SK-N-SH treated with all-trans-retinoic acid at 6 μM for 48 hours (cell line): Measurements from ENCODE around the gene VAT1L.

Experiments
- BACH2 ChIP-seq: fragments of 250-450 bp; sonication (Bioruptor Pico); IDR thresholded peaks from 2 replicates; pipeline ENCODE4 v1.9.0; 2021; ENCODE audit warnings: mild to moderate bottlenecking, borderline replicate concordance
- GLIS3 ChIP-seq: fragments of 250-450 bp; sonication (Bioruptor Pico); IDR thresholded peaks from 2 replicates; pipeline ENCODE4 v1.5.0; 2020; ENCODE audit warnings: mild to moderate bottlenecking, moderate library complexity
- TOX ChIP-seq: fragments of 250-450 bp; sonication (Bioruptor Pico); IDR thresholded peaks from 2 replicates; pipeline ENCODE4 v1.8.0; 2021; ENCODE audit warnings: mild to moderate bottlenecking, moderate library complexity, borderline replicate concordance
- ZC3H10 ChIP-seq: fragments of 250-450 bp; sonication (Bioruptor Pico); IDR thresholded peaks from 2 replicates; pipeline ENCODE4 v1.5.1; 2021; ENCODE audit warnings: mild to moderate bottlenecking, moderate library complexity
- ZFP3 ChIP-seq: fragments of 250-450 bp; sonication (Bioruptor Pico); IDR thresholded peaks from 2 replicates; pipeline ENCODE4 v1.5.0; 2020; ENCODE audit warnings: mild to moderate bottlenecking, moderate library complexity
- TF ChIP-seq, protein P1 (sequence below): fragments of 250-450 bp; sonication (Bioruptor Pico); IDR thresholded peaks from 2 replicates; pipeline ENCODE4 v1.8.0; 2020; ENCODE audit warnings: mild to moderate bottlenecking, moderate library complexity, borderline replicate concordance

DNA sequence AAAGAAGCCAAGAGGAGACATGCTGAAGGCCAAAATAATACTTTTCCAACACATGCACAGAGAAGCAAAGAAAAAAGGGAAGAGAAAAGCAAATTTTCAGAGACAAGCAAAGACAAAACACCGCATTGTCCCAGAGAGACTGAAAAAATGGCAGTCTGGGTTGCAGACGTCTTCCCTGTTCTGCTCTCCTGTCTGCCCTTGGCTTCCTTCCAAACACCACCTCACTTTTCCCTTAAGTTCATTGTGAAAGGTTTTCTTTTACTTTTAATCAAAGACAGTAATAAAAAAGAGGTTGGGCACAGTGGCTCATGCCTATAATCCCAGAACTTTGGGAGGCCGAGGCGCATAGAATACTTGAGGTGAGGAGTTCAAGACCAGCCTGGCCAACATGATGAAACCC lies 21.2 kb upstream of the VAT1L start:
- TF ChIP-seq ZFP3 (CRISPR knock-in tag) = no peak
- TF ChIP-seq, protein P1, sequence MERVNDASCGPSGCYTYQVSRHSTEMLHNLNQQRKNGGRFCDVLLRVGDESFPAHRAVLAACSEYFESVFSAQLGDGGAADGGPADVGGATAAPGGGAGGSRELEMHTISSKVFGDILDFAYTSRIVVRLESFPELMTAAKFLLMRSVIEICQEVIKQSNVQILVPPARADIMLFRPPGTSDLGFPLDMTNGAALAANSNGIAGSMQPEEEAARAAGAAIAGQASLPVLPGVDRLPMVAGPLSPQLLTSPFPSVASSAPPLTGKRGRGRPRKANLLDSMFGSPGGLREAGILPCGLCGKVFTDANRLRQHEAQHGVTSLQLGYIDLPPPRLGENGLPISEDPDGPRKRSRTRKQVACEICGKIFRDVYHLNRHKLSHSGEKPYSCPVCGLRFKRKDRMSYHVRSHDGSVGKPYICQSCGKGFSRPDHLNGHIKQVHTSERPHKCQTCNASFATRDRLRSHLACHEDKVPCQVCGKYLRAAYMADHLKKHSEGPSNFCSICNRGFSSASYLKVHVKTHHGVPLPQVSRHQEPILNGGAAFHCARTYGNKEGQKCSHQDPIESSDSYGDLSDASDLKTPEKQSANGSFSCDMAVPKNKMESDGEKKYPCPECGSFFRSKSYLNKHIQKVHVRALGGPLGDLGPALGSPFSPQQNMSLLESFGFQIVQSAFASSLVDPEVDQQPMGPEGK (CRISPR knock-in tag) = no peak
- TF ChIP-seq BACH2 (CRISPR knock-in tag) = no peak
- TF ChIP-seq ZC3H10 (CRISPR knock-in tag) = no peak
- no peak for TF ChIP-seq TOX (CRISPR knock-in tag)
- TF ChIP-seq GLIS3 (CRISPR knock-in tag) = no peak
